Esophagus squamous epithelium (tissue), 4 donors: ENCODE data around the gene SURF2.
A peak's percentile ranks its signal among the peaks of the same experiment; 100 is the strongest.

Source experiments
- CTCF ChIP-seq, 6 experiments: fragments of 450-650 bp in 4 of 6; fragments of 200-600 bp in 2 of 6; sonication (generic) in 2 of 6; IDR thresholded peaks; one replicate each; pipeline ENCODE4 v1.5.1; 2016 to 2019; ENCODE audit warnings: antibody characterized with exemption in 6 of 6, mild to moderate bottlenecking in 4 of 6, moderate library complexity in 4 of 6
- POLR2A ChIP-seq, 4 donors: fragments of 450-650 bp; IDR thresholded peaks; one replicate each; pipeline ENCODE4 v1.6.1; 2017; ENCODE audit warnings: antibody characterized with exemption in 4 of 4, mild to moderate bottlenecking in 4 of 4, moderate library complexity in 3 of 4

- TF ChIP-seq CTCF (IDR thresholded peaks at IDR 0.05) (peak in 4 of 6 experiments; percentile 16 to 39 (median 22)), POLR2A (IDR thresholded peaks at IDR 0.05) (no peak)
Observed at GRCh38 chr9:133359399-133360175, 3.2 kb downstream of the SURF2 start.
